ENCODE measurements around the gene ADI1. TPM values are rescaled to one million over a fixed set of nuclear protein-coding genes. Genes with fewer than 3 reads are reported as not detected.
A peak's percentile ranks its signal among the peaks of the same experiment; 100 is the strongest.

Gene ADI1
- total RNA-seq, 1 donor, result 66.5 TPM

DNA sequence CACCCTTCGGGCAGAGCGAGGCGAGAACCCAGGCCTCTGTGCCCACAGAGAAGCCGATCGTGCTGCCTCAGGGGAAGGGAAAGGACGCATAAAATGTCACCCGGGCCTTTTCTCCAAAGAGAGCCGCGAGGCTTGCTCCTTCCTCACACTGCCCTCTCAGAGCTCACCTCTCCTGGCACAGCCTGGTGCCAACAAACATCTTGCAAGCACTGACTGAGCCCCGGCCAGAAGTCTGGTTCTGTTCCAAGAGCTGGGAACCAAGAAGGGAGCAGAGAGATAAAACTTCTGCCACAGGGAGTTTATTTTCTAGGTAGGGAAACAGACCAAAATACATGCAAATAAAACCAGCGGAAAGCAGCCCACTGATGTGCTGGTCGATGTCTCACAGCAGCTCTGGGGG, 13.6 kb upstream of the ADI1 start:
- no peak for DNase-seq (ENCODE audit: low read depth)
- no peak overlapping the region for H3K4me3 ChIP-seq (ENCODE audit: low read depth, low read length)
- no peak for TF ChIP-seq CTCF (IDR thresholded peaks at IDR 0.05; ENCODE audit: insufficient read depth, low read depth, low read length)

DNA sequence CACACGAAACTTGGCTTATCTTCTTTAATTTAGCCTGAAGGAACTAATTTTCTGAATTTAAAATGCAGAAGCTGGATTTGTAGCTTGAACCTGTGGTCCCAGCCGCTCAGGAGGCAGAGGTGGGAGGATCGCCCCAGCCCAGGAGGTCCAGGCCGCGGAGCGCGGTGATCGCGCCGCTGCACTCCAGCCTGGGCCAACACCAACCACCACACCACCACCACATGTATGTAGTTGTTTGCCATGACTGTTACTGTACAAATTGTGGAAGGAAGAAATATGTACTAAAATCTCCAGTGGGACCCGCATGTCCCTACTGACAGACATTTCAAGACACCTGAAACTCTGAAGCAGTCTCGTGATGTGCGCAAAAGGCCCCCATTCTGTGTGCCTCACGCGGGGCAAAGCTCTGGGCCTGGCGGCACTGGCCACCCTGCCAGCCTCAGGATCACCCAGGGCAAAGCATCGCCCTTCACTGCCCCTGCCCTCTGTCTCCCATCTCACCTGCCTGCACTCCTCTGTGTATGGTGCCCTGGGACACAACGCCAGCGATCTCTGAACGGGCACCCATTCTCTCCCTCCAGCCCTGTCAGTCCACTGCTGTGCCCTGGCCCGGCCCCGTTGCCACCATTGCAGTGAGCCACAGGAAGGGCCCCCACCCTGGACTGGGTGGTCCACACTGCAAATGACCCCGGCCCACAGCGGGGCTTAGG, 10.1 kb upstream of the ADI1 start:
- TF ChIP-seq CTCF (IDR thresholded peaks at IDR 0.05; ENCODE audit: insufficient read depth, low read depth, low read length), result no peak
- DNase-seq (ENCODE audit: low read depth), result no peak
- H3K4me3 ChIP-seq (ENCODE audit: low read depth, low read length), result no peak overlapping the region

GRCh38 chr2:3527886-3528785, 8.8 kb upstream of the ADI1 start:
- no peak for TF ChIP-seq CTCF (IDR thresholded peaks at IDR 0.05; ENCODE audit: insufficient read depth, low read depth, low read length)
- DNase-seq (ENCODE audit: low read depth), result no peak
- H3K4me3 ChIP-seq (ENCODE audit: low read depth, low read length), result no peak overlapping the region

GRCh38 chr2:3526871-3527270, 7.5 kb upstream of the ADI1 start:
- H3K4me3 ChIP-seq (ENCODE audit: low read depth, low read length), result no peak overlapping the region
- no peak for TF ChIP-seq CTCF (IDR thresholded peaks at IDR 0.05; ENCODE audit: insufficient read depth, low read depth, low read length)
- no peak for DNase-seq (ENCODE audit: low read depth)

DNA sequence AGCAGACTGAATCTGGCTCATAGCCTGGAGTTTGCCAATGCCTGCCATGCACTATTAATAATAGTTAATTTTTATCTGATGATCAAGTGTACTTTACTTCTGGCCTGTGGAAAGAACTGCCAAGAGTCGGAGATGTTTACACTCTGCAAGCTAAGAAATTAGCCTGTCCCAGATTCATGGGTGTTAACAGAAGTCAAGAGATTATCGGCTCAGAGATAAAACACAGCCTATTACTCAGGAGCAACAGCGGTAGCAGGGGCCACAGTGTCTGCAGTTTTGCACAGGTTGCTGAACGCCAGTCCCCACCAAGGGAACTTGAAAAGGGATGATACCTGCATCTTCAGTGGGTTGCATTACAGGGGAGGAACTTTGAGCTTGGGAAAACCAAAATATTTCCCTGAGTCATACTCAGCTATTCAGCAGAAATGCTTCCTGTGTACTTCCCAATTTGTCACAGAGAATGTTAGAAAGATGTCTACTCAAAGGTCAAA, 4.3 kb upstream of the ADI1 start:
- no peak for TF ChIP-seq CTCF (IDR thresholded peaks at IDR 0.05; ENCODE audit: insufficient read depth, low read depth, low read length)
- peak; percentile 84 for DNase-seq (ENCODE audit: low read depth)
- H3K4me3 ChIP-seq (ENCODE audit: low read depth, low read length), result peak overlapping the region; percentile 25

DNA sequence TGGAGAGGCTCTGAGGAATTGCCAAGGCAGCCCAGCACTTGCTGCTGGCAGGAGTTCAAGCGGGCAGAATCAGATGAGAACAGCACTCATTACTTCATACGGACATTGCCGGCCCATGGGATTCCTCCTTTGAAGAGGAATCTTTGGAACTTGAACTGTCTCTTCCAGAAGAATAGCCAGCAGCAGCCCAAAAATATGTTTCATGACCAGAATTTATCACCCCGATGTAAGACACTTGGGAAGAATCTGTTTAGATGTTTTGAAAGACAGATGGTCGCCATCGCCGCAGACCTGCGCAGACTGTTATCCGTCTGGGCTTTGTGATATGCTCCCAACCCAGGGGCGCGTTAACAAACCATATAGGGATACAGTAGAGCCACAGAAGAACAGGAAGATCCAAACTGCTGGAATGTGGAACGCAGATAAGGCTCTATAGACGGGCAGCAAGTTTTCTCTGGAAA, 3.7 kb upstream of the ADI1 start:
- peak; percentile 88 for DNase-seq (ENCODE audit: low read depth)
- peak overlapping the region; percentile 6 for H3K4me3 ChIP-seq (ENCODE audit: low read depth, low read length)
- no peak for TF ChIP-seq CTCF (IDR thresholded peaks at IDR 0.05; ENCODE audit: insufficient read depth, low read depth, low read length)

Data from fibroblast of villous mesenchyme (primary cell).